ENCODE measurements around the gene FREM1.

FREM1 gene

GRCh38 chr9:14813336-14814248, 96.6 kb downstream of the FREM1 start:
- DNase-seq (ENCODE audit: low spot score), result no peak

- no peak for DNase-seq (ENCODE audit: low spot score)
Measured at GRCh38 chr9:14812806-14813205, 97.4 kb downstream of the FREM1 start.

- DNase-seq (ENCODE audit: low spot score), result no peak
Measured at GRCh38 chr9:14811844-14812243, 98.4 kb downstream of the FREM1 start.

GRCh38 chr9:14806941-14807520, 103.2 kb downstream of the FREM1 start:
- DNase-seq (ENCODE audit: low spot score), result no peak

- DNase-seq (ENCODE audit: low spot score), result no peak
Measured at GRCh38 chr9:14799030-14799429, 111.2 kb downstream of the FREM1 start.

GRCh38 chr9:14797435-14797834, 112.8 kb downstream of the FREM1 start:
- no peak for DNase-seq (ENCODE audit: low spot score)

- DNase-seq (ENCODE audit: low spot score), result no peak
Measured at GRCh38 chr9:14793389-14793788, 116.8 kb downstream of the FREM1 start.

GRCh38 chr9:14790628-14791027, 119.6 kb downstream of the FREM1 start:
- no peak for DNase-seq (ENCODE audit: low spot score)

- DNase-seq (ENCODE audit: low spot score), result no peak
Measured at GRCh38 chr9:14788846-14789245, 121.4 kb downstream of the FREM1 start.

GRCh38 chr9:14783358-14783757, 126.9 kb downstream of the FREM1 start:
- DNase-seq (ENCODE audit: low spot score), result no peak

- no peak for DNase-seq (ENCODE audit: low spot score)
Measured at GRCh38 chr9:14782286-14783051, 127.8 kb downstream of the FREM1 start.

- DNase-seq (ENCODE audit: low spot score), result no peak
Measured at GRCh38 chr9:14780693-14781092, 129.5 kb downstream of the FREM1 start.

- no peak for DNase-seq (ENCODE audit: low spot score)
Measured at GRCh38 chr9:14780251-14780650, 130.0 kb downstream of the FREM1 start.

GRCh38 chr9:14779566-14780022, 130.6 kb downstream of the FREM1 start:
- no peak for DNase-seq (ENCODE audit: low spot score)

GRCh38 chr9:14778565-14778964, 131.7 kb downstream of the FREM1 start:
- no peak for DNase-seq (ENCODE audit: low spot score)

GRCh38 chr9:14775917-14776316, 134.3 kb downstream of the FREM1 start:
- no peak for DNase-seq (ENCODE audit: low spot score)

- no peak for DNase-seq (ENCODE audit: low spot score)
Measured at GRCh38 chr9:14770592-14770991, 139.6 kb downstream of the FREM1 start.

GRCh38 chr9:14769230-14769571, 141.0 kb downstream of the FREM1 start:
- no peak for DNase-seq (ENCODE audit: low spot score)

- DNase-seq (ENCODE audit: low spot score), result peak; percentile 7
Measured at GRCh38 chr9:14768405-14769229, 141.6 kb downstream of the FREM1 start.

- DNase-seq (ENCODE audit: low spot score), result no peak
Measured at GRCh38 chr9:14766299-14766698, 143.9 kb downstream of the FREM1 start.

GRCh38 chr9:14761584-14761983, 148.6 kb downstream of the FREM1 start:
- no peak for DNase-seq (ENCODE audit: low spot score)

GRCh38 chr9:14760060-14760459, 150.2 kb downstream of the FREM1 start:
- no peak for DNase-seq (ENCODE audit: low spot score)

All from CD4-positive, alpha-beta T cell treated with Interleukin-6 at 100 ng/mL for 8 hours (primary cell).